Measurements from ENCODE around the gene IRX4.

The IRX4 gene

DNA sequence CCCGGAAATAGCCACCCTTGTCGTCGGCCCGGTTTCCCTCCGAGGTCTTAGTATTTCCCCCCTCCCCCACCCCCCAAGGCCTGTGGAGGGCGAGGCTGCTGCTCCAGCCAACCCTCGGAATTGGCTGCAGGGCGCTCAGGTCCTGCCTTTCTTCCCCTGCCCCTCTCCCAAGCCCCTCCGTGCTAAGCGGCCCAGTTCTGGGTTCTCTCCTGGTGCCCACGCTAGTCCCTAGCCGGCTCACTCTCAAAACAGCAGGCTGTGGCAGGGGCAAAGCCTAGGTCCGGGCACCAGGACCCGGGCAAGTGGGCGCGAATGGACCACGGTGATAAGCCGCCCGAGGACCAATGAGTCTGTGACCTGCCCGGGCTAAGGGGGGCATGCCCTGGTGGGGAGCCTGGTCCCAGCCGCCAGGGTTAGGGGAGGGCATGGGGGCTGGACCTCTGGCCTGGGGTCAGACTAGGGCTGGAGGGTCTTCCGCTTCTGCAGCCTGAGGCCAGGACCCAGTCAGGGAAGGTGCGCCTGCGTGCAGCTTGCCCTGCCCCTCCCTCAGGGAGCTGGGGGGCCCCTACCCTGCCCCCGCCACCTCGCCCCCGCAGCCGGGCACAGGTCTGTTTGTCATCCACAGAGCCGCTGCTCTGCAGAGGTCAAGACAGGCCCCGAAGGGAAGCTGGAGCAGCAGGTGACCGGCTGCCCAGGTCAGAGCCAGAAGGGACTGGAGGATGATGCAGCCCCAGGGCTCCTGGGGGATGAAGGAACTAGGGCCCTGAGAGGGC is 5.0 kb upstream of the IRX4 start:
- H3K9me3 ChIP-seq (ENCODE audit: insufficient read depth, low read length, severe bottlenecking) = no peaks in the 10 kb centered on the region
- DNase-seq (no peak), ATAC-seq (ENCODE audit: insufficient read depth, low read depth) (no peak)
- no peaks in the 10 kb centered on the region for H4K20me1 ChIP-seq (ENCODE audit: insufficient read depth, low read length)
- H3K27me3 ChIP-seq (ENCODE audit: insufficient read depth, low read length, poor library complexity) = no peaks in the 10 kb centered on the region
- no peaks in the 10 kb centered on the region for H3K79me2 ChIP-seq (ENCODE audit: insufficient read depth, low read length)
- no peaks in the 10 kb centered on the region for H3K36me3 ChIP-seq (ENCODE audit: insufficient read depth, low read length)
- no peak for TF ChIP-seq EZH2 (IDR thresholded peaks at IDR 0.05; ENCODE audit: borderline replicate concordance, low read depth, low read length, severe bottlenecking)
- H3K4me3 ChIP-seq (ENCODE audit: low read depth in 1 of 2, low read length in 2 of 2) = no peak overlapping the region
- no peaks in the 10 kb centered on the region for H3K4me1 ChIP-seq (ENCODE audit: insufficient read depth, low read length)
- no peak overlapping the region for H3K9ac ChIP-seq (ENCODE audit: low read depth, low read length)
- no peak overlapping the region for H3K27ac ChIP-seq (ENCODE audit: low read length)
- H2AFZ ChIP-seq (ENCODE audit: low read depth, low read length) = no peak overlapping the region
- no peak overlapping the region for H3K4me2 ChIP-seq (ENCODE audit: insufficient read depth, low read length)

- no peak overlapping the region for H3K4me2 ChIP-seq (ENCODE audit: insufficient read depth, low read length)
These were observed 4.3 kb upstream of the IRX4 start for GRCh38 chr5:1886846-1887587.

DNA sequence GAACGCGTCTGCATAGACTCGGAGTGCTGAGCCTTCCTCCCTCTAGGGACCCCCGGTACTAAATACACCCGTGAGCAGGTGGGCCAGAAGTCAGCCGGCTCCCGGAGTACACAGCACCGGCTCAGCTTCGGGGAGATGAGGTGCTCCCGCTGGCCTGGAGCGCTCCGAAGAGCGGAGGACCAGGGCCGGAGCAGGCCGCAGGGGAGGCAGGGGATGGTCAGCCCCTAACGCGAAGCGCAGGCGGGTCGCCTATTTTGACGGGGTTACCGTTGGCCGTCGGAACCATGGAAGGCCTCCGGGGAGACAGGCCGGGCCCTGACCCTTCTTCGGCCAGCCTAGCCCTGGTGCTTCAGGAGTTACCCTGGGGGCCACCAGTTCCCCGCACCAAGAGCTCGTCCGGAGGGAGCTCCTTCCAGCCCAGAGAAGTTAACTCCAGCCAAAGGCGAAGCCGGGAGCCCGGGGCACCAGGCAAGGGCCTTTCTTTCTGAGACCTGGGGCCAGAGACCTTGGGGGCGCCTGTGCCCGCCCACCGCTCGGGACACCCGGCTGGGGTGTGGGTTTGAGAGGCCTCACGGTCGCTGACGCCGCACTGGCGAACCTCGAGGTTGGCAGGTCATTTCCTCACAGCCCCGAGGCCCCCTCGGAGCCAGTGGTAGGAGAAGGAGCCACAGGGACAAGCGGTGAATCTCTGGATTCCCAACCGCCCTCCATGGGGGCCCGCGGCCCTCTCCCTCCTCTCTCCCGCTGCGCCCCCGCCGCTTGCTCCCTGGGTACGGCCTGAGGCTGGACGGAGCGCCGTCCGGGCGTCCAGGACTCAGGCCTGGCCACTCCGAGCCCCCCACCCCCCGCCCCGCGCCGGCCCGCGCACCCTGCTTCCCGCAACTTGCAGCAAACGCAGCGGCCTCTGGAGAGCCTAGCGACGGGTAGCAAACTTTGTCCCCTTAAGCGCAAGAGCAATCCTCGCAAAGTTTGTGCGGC is 3.4 kb upstream of the IRX4 start:
- no peak overlapping the region for H3K4me2 ChIP-seq (ENCODE audit: insufficient read depth, low read length)
- H3K9ac ChIP-seq (ENCODE audit: low read depth, low read length) = no peak overlapping the region
- no peaks in the 10 kb centered on the region for H3K4me1 ChIP-seq (ENCODE audit: insufficient read depth, low read length)
- ATAC-seq (ENCODE audit: insufficient read depth, low read depth) (no peak), DNase-seq (no peak)
- H3K9me3 ChIP-seq (ENCODE audit: insufficient read depth, low read length, severe bottlenecking) = no peaks in the 10 kb centered on the region
- H3K4me3 ChIP-seq (ENCODE audit: low read depth in 1 of 2, low read length in 2 of 2) = no peak overlapping the region
- no peaks in the 10 kb centered on the region for H3K79me2 ChIP-seq (ENCODE audit: insufficient read depth, low read length)
- H3K27me3 ChIP-seq (ENCODE audit: insufficient read depth, low read length, poor library complexity) = no peaks in the 10 kb centered on the region
- no peak overlapping the region for H2AFZ ChIP-seq (ENCODE audit: low read depth, low read length)
- H3K36me3 ChIP-seq (ENCODE audit: insufficient read depth, low read length) = no peaks in the 10 kb centered on the region
- H4K20me1 ChIP-seq (ENCODE audit: insufficient read depth, low read length) = no peaks in the 10 kb centered on the region
- H3K27ac ChIP-seq (ENCODE audit: low read length) = no peak overlapping the region
- TF ChIP-seq EZH2 (IDR thresholded peaks at IDR 0.05; ENCODE audit: borderline replicate concordance, low read depth, low read length, severe bottlenecking) (no peak), CTCF (IDR thresholded peaks at IDR 0.05; ENCODE audit: borderline replicate concordance, extremely low read depth, low read length, poor library complexity, severe bottlenecking) (no peak)

More at GRCh38 chr5:1886846-1887587, 4.3 kb upstream of the IRX4 start:
- Histone ChIP-seq H3K36me3 (ENCODE audit: insufficient read depth, low read length) (no peaks in the 10 kb centered on the region), H3K9me3 (ENCODE audit: insufficient read depth, low read length, severe bottlenecking) (no peaks in the 10 kb centered on the region), H3K27me3 (ENCODE audit: insufficient read depth, low read length, poor library complexity) (no peaks in the 10 kb centered on the region), H3K27ac (ENCODE audit: low read length) (no peak overlapping the region), H4K20me1 (ENCODE audit: insufficient read depth, low read length) (no peaks in the 10 kb centered on the region), H2AFZ (ENCODE audit: low read depth, low read length) (no peak overlapping the region), H3K4me3 (ENCODE audit: low read depth in 1 of 2, low read length in 2 of 2) (no peak overlapping the region), H3K9ac (ENCODE audit: low read depth, low read length) (no peak overlapping the region), H3K4me1 (ENCODE audit: insufficient read depth, low read length) (no peaks in the 10 kb centered on the region), H3K79me2 (ENCODE audit: insufficient read depth, low read length) (no peaks in the 10 kb centered on the region)
- DNase-seq (no peak), ATAC-seq (ENCODE audit: insufficient read depth, low read depth) (no peak)
- no peak for TF ChIP-seq EZH2 (IDR thresholded peaks at IDR 0.05; ENCODE audit: borderline replicate concordance, low read depth, low read length, severe bottlenecking)
- no peak for TF ChIP-seq CTCF (IDR thresholded peaks at IDR 0.05; ENCODE audit: borderline replicate concordance, extremely low read depth, low read length, poor library complexity, severe bottlenecking)

Measured in DND-41 (cell line).